Eye (tissue), 1 donor: Measurements from ENCODE around the gene PADI4.
"Not testable (repeated sequence)": the region's sequence is repeated elsewhere in the genome, so short reads cannot be mapped to it uniquely, and the experiment has no call there.

Experiments
- DNase-seq: peaks from one replicate; pipeline ENCODE4 v3.0.0-alpha.2; 2015

PADI4 gene

DNA sequence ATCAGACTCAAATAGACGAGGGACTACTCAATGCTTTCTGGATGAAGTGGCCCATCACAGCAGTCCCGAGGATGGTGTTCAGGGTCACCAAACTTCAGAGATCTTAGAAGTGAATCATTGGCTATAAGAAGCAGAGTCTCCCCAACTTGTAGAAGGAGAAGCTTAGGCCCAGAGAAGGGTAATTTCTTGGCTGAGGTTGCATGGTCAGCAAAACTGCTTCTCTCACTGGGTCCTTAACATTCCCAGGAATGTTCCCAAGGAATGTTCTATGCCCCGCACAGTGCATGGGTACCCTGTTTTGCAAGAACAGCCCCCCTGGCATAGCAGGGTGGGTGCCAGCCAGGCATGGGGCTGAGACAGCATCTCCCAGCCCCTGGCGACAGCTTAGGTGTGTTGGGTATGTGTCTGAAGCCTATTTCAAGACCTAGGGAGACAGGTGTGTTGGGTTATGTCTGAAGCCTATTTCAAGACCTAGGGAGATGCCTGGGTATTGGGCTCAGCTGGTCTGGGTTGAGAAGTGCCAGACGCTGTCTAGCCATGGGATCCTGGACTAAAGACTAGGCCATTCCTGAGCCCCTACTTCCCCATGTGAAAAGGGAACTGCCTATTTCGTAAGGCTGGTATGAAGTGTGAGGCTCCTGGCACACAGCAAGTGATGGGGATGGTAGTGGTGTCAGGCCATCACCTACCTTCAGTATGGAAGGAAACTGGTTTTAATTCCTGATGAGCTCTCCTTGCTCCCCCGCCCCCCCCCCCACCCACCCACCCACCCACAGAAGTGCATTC, 90.1 kb downstream of the PADI4 start:
- no peak for DNase-seq

DNA sequence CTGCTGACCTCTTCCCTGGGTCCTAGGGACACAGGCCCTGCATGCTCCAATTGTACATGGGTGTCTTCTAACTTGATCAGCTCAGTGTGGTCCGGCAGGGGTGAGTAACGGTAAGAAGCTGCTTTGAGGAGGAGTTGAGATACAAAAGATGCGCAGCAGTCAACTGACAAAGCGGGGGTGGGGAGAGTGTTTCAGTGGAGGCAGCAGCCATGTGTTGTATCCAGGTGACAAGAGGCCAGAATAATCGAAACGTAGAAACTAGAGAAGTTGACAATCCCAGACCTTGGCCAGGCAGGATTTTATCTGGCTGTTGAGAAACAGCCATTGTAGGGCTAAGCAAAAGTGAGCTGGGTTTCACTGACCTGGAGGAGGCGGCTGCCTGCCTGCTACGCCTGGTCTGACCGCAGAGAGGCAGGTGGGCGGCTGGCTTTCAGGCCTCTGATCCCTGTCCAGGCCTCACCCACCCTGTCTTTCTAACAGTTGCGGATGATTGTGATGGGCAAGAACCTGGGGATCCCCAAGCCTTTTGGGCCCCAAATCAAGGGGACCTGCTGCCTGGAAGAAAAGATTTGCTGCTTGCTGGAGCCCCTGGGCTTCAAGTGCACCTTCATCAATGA, 92.8 kb downstream of the PADI4 start:
- no peak for DNase-seq

DNA sequence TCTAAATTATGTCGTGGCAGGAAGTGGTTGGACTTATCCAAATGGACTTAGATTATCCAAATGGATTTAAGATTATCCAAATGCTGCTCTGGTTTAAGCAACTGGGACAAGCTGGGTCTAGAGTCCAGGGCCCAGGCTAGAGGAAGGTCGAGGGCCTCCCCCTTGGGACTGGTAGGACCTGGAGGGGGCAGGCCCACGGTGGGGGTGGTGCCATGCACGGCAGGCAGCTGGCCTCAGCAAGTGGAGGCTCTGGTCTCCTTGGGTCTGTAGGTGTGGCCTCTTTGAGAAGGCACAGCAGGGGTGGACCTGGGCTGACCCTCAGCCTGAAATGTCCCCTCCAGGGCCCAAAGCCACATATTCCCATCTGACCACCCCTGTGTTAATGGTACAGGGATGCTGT, 93.8 kb downstream of the PADI4 start:
- no peak for DNase-seq

DNA sequence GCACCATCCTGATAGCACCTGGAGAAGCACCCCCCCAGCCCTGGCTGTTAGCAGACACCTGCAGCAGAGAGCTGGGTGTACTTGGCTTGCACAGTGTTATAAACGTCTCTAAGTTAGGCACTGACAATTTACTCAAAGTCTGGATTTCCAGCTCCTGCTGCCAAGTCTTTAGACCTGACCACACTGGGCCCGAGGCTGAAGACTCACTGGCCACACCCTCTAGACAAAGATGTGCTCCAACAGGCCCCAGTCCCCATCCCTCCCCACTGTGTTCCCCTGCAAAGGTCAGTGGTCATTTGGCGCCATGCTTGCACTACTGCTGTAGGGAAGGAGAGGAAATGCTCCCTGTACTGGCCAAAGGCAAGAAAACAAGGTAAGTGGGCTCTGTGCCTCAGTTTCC, 95.1 kb downstream of the PADI4 start:
- DNase-seq: no peak

DNA sequence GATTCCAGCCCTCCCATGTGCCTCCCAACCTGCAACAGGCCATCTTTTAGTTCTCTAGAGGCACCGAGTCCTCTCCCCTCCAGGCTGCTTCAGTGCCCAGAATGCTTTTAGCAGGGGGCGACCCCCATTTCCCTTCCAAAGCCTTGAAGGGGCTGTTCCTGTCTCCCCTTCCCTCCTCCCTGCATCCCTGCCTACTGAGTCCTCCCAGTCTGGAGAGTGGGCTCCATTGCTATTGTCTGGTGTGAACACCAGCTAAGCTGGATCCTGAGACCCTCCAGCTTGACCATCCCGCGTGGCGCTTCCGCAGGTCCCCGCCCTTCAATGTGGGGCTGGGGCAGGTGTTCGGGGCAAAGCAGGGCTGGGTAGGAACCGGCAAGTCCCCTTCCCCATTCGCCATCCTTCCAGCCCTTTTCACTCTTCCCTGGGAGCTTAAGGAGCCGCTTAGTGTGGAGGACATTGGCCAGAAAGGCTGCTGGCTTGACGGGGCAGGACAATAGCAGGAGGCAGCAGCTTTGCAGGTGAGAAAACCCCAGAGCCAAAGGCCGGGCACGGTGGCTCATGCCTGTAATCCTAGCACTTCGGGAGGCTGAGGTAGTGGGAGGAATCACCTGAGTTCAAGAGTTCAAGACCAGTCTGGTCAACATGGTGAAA, 96.2 kb downstream of the PADI4 start:
- no peak for DNase-seq

DNA sequence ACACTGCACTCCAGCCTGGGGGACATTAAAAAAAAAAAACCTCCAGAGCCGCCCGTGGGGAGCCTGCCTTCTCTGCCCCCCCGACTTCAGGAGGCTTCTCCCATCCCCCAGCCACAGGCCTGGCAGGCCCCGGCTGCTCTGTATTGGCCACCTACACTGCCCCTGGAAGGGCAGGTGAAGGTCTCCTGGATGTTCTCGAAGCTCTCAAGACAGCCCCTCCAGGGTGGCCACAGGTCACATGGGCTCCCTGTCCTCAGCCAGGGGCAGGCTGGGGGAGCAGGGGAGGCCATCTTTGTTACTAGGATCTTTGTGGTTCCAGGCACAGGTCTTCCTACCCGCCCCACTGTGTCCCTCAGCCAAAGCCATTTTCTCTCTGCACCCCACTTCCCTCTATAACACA, 96.8 kb downstream of the PADI4 start:
- DNase-seq: no peak

DNA sequence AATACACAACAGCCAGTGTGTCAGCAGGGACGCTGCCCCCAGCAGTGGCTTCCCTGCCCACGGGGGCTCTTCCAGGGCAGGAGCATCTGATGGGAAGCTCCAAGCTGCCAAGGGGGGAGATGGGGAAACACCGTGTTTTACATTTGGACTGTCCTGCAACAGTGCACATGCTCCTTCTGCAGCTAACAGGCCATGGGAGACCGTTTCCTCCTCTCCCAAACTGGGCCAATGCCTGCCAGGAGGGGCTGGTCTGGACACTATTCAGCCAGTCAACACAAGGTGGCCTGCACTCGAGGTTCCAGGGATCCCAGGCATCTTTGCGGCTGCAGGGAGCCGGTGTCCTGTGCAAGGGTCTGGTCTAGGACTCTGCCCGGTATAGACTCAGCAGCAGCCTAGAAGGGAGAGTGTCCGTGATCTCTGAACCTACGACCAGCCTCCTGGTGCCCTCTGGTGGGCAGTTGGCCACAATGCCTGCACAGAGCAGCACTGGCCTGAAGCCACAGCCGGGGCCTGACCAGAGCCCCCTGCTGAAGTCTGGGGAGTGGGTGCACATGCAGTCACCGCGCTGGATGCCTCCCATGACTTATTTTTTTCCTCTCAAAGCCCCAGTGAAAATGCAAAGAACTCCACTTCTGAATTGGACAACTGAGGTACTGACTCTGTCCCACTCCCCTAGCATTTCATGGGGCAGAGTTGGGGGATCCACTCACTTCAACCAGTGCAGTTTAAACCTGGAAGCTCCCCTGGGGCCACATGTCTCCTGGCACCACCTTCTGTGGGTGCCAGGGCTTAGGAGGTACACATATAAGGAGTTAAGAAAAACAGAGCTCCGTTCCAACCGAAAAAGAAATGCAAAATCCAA, 98.1 kb downstream of the PADI4 start:
- peak; percentile 86 for DNase-seq

DNA sequence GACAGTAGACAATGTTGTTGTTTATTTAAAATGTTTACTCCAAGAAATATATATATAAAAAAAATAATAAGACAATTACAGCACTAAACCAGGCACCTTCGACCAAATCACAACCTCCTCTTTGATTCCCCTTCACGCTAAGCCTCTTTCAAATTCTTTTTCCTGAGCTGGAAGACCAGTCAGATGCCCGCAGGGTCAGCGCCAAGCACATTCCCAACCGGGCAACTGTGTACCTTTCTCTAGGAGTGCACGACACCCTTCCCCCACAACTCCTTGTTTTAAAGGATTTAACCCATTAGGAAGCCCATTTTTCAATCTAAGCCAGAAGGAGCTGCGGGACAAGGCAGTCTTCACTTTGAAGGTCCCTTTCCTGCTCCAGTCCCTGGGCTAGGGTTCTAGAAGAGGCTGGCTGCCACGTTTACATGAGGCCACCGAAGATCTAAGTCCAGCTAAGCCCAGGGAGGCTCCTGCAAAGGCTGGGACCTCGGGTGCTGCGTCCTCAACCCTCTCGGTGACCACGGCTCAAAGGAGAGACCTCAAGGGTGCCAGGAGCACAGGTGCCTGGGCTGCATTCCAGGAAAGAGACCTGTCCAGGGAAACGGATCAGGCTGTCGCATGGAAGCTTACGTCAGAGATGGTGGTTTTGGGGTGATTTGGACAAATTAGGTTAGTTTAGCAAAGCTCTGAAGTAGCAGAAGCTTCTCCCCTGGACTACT, 98.9 kb downstream of the PADI4 start:
- not testable (repeated sequence) for DNase-seq

DNA sequence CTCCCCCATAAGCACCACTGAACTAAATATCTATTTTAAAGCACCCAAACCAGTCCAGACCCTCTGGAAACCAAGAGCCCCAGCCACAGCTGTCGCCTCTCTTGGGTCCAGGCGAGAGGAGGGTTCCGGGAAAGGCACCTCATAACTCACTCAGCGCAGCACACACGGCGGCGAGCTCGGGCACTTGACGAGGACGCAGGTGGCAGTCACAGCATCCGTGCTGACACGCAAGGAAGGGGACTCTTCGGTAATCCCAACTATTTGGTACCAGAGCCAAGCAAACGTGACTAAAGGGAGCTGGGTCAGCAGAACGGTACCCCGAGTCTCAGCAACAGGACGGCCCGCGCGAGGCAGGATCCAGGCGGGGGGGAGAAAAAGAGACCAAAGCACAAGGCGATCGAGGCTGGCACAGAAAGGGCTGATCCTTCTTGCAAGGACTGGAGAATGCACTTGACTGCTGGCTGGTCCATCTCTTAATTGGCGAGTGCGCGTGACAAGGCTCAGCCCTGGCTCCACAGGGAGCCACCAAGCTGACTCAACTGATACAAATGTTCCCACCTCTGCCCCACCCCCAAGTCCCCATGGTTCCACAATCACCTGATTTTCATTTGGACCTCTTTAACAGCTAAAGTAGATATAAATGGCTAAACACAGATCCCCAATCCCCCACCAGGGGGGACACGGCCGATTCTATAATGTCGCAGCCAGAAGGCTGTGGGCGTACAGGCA, 100.0 kb downstream of the PADI4 start:
- DNase-seq: not testable (repeated sequence)

DNA sequence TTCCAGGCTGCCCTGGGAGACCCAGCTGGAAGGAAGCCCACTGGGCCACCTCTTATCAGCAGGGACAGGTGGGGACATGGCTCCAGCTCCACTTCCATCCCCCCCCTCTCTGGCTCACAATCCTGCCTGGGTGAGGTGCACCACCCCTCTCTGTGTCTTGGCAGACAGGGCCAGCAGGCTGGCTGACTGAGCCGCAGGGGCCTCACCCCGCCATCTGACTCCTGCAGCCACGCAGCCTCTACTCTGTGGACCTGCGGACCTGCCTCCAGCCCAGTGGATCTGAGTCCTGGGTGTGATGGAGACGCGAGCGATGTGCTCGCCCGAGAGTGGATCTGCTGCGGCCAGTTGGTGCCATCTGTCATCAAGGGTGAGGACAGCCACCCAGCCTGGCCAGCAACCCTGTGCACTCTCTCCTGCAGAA, 101.4 kb downstream of the PADI4 start:
- no peak for DNase-seq

DNA sequence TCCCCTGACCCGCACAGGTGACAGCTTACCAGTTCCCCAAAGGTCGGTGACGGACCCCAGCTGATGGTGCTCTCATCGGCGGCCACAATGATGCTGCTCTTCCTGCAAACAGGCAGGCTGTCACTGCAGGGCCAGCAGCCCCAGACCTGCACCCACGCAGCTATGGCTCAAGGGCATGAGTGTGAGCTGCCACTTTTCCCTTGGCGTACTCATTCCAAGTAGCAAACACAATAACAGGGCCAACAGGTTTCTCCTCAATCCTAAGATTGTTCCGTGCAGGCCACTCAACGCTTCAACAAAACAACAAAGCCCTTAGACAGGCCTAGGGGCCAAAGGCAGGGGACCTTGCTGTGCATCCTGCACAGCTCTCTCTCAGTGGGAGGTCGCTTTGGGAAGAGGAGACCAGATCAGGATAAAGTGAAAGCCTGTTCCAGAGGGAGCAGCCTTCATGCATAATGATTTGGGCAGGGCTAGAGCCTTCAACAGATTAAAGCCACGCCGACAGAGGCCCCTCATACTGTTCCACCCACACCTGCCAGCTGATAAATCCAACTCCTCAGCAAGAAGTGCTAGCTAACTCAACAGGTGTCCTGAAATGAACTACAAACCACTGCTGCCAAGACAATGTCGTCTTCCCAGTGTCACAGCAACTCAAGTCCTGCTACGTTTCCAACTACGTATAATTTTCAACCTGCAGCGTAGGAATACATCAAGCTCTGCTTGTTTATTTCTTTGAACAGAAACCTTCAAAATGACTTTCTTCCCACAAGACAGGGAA, 104.3 kb downstream of the PADI4 start:
- DNase-seq: no peak
